ENCODE data around the gene CACNA1A.
"Not testable (repeated sequence)": the region's sequence is repeated elsewhere in the genome, so short reads cannot be mapped to it uniquely, and the experiment has no call there.

CACNA1A gene

GRCh38 chr19:13277104-13277809 is 229.0 kb downstream of the CACNA1A start:
- DNase-seq (ENCODE audit: low read depth): peak; percentile 27

- DNase-seq (ENCODE audit: low read depth): no peak
Measured at GRCh38 chr19:13275016-13275722, 231.1 kb downstream of the CACNA1A start.

- no peak for DNase-seq (ENCODE audit: low read depth)
Measured at GRCh38 chr19:13270514-13271105, 235.7 kb downstream of the CACNA1A start.

- DNase-seq (ENCODE audit: low read depth): no peak
Measured at GRCh38 chr19:13269348-13269747, 236.9 kb downstream of the CACNA1A start.

DNA sequence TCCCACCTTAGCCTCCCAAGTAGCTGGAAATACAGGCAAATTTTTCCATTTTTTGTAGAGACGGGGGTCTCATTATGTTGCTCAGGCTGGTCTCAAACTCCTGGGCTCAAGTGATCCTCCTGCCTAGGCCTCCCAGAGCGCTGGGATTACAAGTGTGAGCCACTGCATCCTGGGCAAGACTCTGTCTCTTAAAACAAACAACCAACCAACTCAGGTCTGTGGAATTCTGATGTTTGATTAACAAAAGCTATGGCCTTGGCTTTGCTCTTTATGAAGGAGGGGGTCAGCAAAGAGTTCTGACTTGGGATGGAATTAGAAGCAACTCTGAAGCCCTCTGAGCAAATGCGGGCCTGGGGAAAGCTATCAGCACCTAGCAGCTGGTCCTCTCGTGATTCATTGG is 238.4 kb downstream of the CACNA1A start:
- no peak for DNase-seq (ENCODE audit: low read depth)

GRCh38 chr19:13267131-13267530 is 239.1 kb downstream of the CACNA1A start:
- no peak for DNase-seq (ENCODE audit: low read depth)

DNA sequence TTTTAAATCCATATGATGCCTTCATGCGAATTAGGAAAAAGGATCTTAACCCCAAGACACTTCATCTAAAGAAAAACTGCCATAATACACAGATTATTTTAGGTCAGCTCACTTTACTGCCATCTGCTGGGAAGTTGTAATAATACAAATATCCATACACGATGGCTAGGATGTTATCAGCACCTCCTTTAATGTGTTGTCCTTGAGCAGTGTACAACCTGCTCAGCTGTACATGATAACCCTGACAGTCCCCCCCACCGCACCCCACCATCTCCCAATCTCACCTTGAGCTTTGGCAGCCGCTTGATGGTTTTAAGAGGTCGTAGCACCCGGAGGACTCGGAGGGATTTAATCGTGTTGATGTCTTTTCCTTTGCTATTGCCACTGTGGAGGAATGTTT is 243.8 kb downstream of the CACNA1A start:
- DNase-seq (ENCODE audit: low read depth): no peak

- no peak for DNase-seq (ENCODE audit: low read depth)
Measured at GRCh38 chr19:13260883-13261653, 245.2 kb downstream of the CACNA1A start.

DNA sequence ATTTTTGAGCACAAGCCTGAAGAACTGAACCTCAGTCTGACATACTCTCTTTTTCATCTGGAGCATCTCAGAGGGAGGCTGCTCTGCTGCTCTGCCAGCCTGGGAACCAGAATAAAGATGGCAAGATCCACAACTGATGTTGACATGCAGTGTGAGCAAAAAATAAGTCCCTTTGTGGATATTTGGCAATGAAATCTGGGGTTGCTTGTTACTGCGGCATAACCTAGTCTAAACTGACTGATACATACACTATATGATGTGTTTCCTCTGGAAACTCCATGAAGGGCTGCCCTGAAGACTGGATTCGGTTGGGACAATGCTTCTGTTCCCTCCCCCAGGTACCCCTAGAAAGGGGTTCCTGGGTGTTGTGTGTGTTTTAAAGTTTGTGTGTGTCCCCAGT is 249.4 kb downstream of the CACNA1A start:
- DNase-seq (ENCODE audit: low read depth): no peak

DNA sequence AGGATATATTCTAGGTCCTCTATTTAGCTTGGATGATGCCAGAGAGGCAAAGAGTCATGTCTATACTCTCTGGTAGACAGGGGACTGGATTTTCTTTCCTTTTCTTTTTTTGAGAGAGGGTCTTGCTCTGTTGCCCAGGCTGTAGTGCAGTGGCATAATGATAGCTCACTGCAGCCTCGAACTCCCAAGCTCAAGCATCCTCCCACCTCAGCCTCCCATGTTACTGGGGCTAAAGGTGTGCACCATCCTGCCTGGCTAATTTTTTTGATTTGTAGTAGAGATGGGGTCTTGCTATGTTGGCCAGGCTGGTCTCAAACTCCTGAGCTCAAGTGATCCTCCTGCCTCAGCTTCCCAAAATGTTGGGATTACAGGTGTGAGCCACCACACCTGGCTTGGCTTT is 249.9 kb downstream of the CACNA1A start:
- not testable (repeated sequence) for DNase-seq (ENCODE audit: low read depth)

DNA sequence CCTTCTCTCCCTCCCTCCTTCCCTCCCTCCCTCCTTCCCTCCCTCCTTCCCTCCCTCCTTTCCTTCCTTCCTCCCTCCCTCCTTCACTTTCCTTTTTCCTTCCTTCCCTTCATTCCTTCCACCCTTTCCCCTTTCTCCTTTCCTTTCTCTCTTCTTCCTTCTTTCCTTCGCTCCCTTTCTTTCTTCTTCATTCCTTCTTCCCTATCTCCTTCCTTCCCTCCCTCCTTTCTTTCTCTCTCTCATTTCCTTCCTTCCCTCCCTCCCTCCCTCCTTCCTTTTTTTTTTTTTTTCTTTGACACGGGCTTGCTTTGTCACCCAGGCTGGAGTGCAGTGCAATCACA is 250.6 kb downstream of the CACNA1A start:
- no peak for DNase-seq (ENCODE audit: low read depth)

- DNase-seq (ENCODE audit: low read depth): no peak
Measured at GRCh38 chr19:13255041-13255718, 251.1 kb downstream of the CACNA1A start.

GRCh38 chr19:13252569-13253335 is 253.5 kb downstream of the CACNA1A start:
- no peak for DNase-seq (ENCODE audit: low read depth)

DNA sequence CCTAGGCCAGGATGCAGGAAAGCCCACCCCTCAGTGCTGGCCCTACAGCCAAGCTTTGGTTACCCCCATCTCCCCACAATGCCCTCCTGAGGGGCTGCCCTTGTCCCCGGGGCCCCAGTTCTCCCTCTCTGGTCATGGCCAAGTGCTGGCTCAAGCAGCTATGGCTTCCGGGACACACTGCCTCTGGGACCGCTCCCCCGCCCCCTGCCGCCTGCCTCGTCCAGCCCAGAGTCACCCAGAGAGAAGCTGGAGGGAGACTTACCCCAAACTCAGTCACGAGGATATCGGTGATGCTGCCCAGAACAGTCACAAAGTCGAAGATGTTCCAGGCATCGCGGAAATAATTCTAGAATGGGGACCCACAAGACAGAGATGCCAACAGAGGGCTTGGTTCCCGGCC is 261.4 kb downstream of the CACNA1A start:
- no peak for DNase-seq (ENCODE audit: low read depth)

DNA sequence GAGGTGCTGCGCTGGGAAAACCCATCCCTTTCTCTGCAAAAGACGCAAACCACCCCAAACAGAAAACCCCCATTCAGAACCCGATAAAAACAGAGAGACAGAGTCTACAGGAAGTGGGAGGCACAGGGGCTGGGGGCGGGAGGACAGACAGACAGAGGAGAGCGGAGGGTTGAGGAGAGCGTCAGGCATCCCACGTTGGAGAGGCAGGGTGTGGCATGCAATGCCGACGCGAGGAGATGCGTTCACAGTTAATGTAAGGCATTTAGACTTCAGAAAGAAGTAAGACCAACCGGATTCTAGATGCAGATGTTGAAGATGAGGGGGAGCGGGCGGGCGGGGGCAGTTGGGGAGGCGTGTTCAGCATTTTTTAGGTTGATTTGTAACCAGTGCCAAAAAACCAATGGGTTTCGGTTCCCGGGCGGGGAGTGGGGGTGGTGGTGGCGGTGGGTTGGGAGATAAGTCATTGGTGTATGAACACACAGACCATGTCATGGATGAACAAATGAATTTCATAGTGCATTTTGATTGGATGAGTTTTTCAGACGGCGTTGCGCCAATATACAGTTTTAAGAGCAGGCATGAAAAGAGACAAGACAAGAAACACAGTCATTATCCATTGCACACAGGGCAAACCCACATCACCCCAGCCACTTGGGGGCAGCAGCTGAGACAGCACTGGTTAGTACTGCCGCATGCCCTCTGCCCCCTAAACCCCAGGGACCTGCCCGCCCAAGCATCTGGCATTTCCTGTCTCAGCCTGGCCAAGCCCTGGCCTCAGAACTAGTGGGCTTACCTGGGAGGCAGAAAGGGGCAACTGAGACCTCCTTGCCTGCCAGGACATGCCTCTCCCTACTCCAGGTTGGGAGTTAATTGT is 264.8 kb downstream of the CACNA1A start:
- no peak for DNase-seq (ENCODE audit: low read depth)

DNA sequence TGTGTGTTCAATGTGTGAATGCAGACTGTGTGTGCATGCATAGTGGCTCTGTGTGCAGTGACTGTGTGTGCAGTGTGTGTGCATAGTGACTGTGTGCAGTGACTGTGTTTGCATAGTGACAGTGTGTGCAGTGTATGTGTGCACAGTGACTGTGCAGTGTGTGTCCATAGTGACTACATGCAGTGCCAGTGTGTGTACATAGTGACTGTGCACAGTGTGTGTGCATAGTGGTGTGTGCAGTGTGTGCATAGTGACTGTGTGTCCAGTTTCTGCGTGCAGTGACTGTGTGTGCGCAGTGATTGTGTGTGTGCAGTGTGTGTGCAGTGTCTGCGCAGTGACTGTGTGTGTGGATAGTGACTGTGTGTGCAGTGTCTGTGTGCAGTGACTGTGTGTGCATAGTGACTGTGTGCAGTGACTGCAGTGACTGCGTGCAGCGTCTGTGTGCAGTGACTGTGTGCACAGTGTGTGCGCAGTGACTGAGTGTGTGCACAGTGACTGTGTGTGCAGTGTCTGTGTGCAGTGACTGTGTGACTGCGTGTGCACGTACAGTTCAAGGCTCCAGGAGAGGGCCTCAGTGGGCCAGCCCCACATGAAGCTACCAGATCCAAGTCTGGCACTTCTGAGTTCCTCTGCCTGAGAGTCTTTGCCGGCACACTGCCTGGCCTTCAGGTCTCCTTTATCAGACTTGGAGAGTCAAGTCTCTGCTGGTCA is 265.8 kb downstream of the CACNA1A start:
- DNase-seq (ENCODE audit: low read depth): no peak

DNA sequence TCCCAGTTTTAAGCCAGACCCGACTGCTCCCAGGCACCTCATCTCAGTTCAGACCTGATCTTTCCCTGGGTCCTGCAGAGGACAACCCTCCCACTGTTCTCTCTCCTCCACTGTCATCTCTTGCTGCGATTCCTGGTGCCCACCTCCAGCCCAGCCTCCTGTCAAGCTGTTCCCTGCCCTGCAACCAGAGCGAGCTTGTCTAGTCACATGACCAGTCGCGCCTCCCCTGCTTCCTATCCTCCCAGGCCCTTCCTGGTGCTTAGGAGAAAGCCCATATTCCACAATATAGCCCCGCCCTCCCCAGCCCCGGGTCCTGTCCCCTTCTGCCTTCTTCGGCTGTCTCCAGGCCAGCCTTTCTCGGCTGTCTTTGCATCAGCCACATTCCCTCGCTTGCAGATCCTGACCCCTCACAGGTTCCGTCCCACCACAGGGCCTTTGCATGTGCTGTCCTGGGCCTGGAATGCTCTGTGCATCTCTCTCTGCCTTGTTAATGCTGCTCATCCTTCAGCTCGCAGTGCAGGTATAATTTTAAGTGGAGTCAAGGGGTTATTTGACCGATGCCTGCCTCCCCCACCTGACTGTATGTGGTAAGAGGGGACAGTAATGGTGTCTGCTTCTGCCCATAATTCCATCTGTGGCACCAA is 267.3 kb downstream of the CACNA1A start:
- no peak for DNase-seq (ENCODE audit: low read depth)

GRCh38 chr19:13234518-13234917 is 271.8 kb downstream of the CACNA1A start:
- peak; percentile 18 for DNase-seq (ENCODE audit: low read depth)

GRCh38 chr19:13231663-13232062 is 274.6 kb downstream of the CACNA1A start:
- no peak for DNase-seq (ENCODE audit: low read depth)
